HG03108 (cell line): ENCODE results near the gene FRMD3.

Experiments used
- ATAC-seq: cut with Tn5 transposase; IDR thresholded peaks from one replicate; pipeline ENCODE4 v1.9.1; 2021; ENCODE audit warnings: moderate library complexity; ENCODE audit not compliant: unreplicated experiment

The FRMD3 gene

GRCh38 chr9:83435301-83435700 lies 102.9 kb downstream of the FRMD3 start:
- no peak for ATAC-seq

GRCh38 chr9:83434254-83434653 lies 103.9 kb downstream of the FRMD3 start:
- ATAC-seq: no peak

GRCh38 chr9:83433846-83434245 lies 104.4 kb downstream of the FRMD3 start:
- ATAC-seq: no peak

GRCh38 chr9:83432877-83433550 lies 105.2 kb downstream of the FRMD3 start:
- no peak for ATAC-seq

- ATAC-seq: no peak
These were observed 106.0 kb downstream of the FRMD3 start for GRCh38 chr9:83432104-83432627.

GRCh38 chr9:83431101-83432060 lies 106.8 kb downstream of the FRMD3 start:
- no peak for ATAC-seq

- no peak for ATAC-seq
These were observed 107.5 kb downstream of the FRMD3 start for GRCh38 chr9:83430681-83431080.

- ATAC-seq: no peak
These were observed 109.0 kb downstream of the FRMD3 start for GRCh38 chr9:83429229-83429628.

GRCh38 chr9:83425240-83425639 lies 113.0 kb downstream of the FRMD3 start:
- ATAC-seq: no peak

GRCh38 chr9:83424831-83425230 lies 113.4 kb downstream of the FRMD3 start:
- no peak for ATAC-seq

GRCh38 chr9:83423815-83424707 lies 114.1 kb downstream of the FRMD3 start:
- ATAC-seq: no peak

GRCh38 chr9:83422527-83422926 lies 115.7 kb downstream of the FRMD3 start:
- no peak for ATAC-seq

- ATAC-seq: no peak
These were observed 117.7 kb downstream of the FRMD3 start for GRCh38 chr9:83420486-83420885.

GRCh38 chr9:83419961-83420360 lies 118.2 kb downstream of the FRMD3 start:
- ATAC-seq: no peak

- ATAC-seq: no peak
These were observed 119.9 kb downstream of the FRMD3 start for GRCh38 chr9:83418283-83418682.

GRCh38 chr9:83413367-83413766 lies 124.8 kb downstream of the FRMD3 start:
- no peak for ATAC-seq

- no peak for ATAC-seq
These were observed 127.5 kb downstream of the FRMD3 start for GRCh38 chr9:83410701-83411100.

- no peak for ATAC-seq
These were observed 131.3 kb downstream of the FRMD3 start for GRCh38 chr9:83406921-83407320.

- ATAC-seq: no peak
These were observed 132.4 kb downstream of the FRMD3 start for GRCh38 chr9:83405759-83406158.

GRCh38 chr9:83403527-83404238 lies 134.5 kb downstream of the FRMD3 start:
- no peak for ATAC-seq
